Measurements from ENCODE around the gene CAMK1D. TPM values are rescaled to one million over a fixed set of nuclear protein-coding genes. Genes with fewer than 3 reads are reported as not detected.

CAMK1D gene
- total RNA-seq, 3 donors from 2014 or later: 4.4 to 17.3 (median 5.2) TPM

- H3K4me1 ChIP-seq: no peaks in the 10 kb centered on the region
- no peak overlapping the region for H3K4me3 ChIP-seq
- H3K27ac ChIP-seq: no peak overlapping the region
- intact Hi-C loops (cut with DNase I; ENCODE audit: low total_unique reads): no loop called here
- TF ChIP-seq POLR2A (IDR thresholded peaks at IDR 0.05) (no peak), POLR2AphosphoS5 (IDR thresholded peaks at IDR 0.05) (no peak), CTCF (IDR thresholded peaks at IDR 0.05) (no peak)
- no peak for DNase-seq (ENCODE audit: low spot score in 2 of 2)
- H3K9me3 ChIP-seq: no peaks in the 10 kb centered on the region
- no peaks in the 10 kb centered on the region for H3K27me3 ChIP-seq
- H3K36me3 ChIP-seq: no peaks in the 10 kb centered on the region
These were observed 96.5 kb downstream of the CAMK1D start for GRCh38 chr10:12445701-12446334.

GRCh38 chr10:12448340-12448728, 99.0 kb downstream of the CAMK1D start:
- peak overlapping the region; percentile 5 to 58 for H3K27ac ChIP-seq
- intact Hi-C loops (cut with DNase I; ENCODE audit: low total_unique reads): no loop called here
- H3K27me3 ChIP-seq: no peaks in the 10 kb centered on the region
- no peak for TF ChIP-seq POLR2AphosphoS5 (IDR thresholded peaks at IDR 0.05)
- TF ChIP-seq CTCF (IDR thresholded peaks at IDR 0.05): no peak
- TF ChIP-seq POLR2A (IDR thresholded peaks at IDR 0.05): no peak
- DNase-seq (ENCODE audit: low spot score in 2 of 2): no peak
- no peaks in the 10 kb centered on the region for H3K4me1 ChIP-seq
- H3K36me3 ChIP-seq: no peaks in the 10 kb centered on the region
- H3K4me3 ChIP-seq: peak overlapping the region in 2 of 3 donors; percentile 0 to 24
- no peaks in the 10 kb centered on the region for H3K9me3 ChIP-seq

- H3K36me3 ChIP-seq: no peaks in the 10 kb centered on the region
- peak overlapping the region in 2 of 3 donors; percentile 0 to 24 for H3K4me3 ChIP-seq
- H3K9me3 ChIP-seq: no peaks in the 10 kb centered on the region
- intact Hi-C loops (cut with DNase I; ENCODE audit: low total_unique reads): no loop called here
- no peak for TF ChIP-seq POLR2A (IDR thresholded peaks at IDR 0.05)
- TF ChIP-seq POLR2AphosphoS5 (IDR thresholded peaks at IDR 0.05): peak in 1 of 3 donors; percentile 33
- peak in 1 of 2 donors; percentile 26 for DNase-seq (ENCODE audit: low spot score in 2 of 2)
- H3K27ac ChIP-seq: peak overlapping the region; percentile 45 to 58
- no peaks in the 10 kb centered on the region for H3K27me3 ChIP-seq
- H3K4me1 ChIP-seq: no peaks in the 10 kb centered on the region
These were observed 99.5 kb downstream of the CAMK1D start for GRCh38 chr10:12448729-12449391.

GRCh38 chr10:12455318-12455717, 106.0 kb downstream of the CAMK1D start:
- H3K36me3 ChIP-seq: no peaks in the 10 kb centered on the region
- no peak overlapping the region for H3K27ac ChIP-seq
- H3K4me1 ChIP-seq: no peaks in the 10 kb centered on the region
- no peaks in the 10 kb centered on the region for H3K9me3 ChIP-seq
- no peak for DNase-seq (ENCODE audit: low spot score in 2 of 2)
- no peaks in the 10 kb centered on the region for H3K27me3 ChIP-seq
- H3K4me3 ChIP-seq: no peak overlapping the region
- TF ChIP-seq CTCF (IDR thresholded peaks at IDR 0.05): no peak
- TF ChIP-seq POLR2A (IDR thresholded peaks at IDR 0.05): no peak
- TF ChIP-seq POLR2AphosphoS5 (IDR thresholded peaks at IDR 0.05): no peak
- intact Hi-C loops (cut with DNase I; ENCODE audit: low total_unique reads): no loop called here

GRCh38 chr10:12455766-12456165, 106.4 kb downstream of the CAMK1D start:
- no peaks in the 10 kb centered on the region for H3K27me3 ChIP-seq
- H3K4me1 ChIP-seq: no peaks in the 10 kb centered on the region
- no peaks in the 10 kb centered on the region for H3K36me3 ChIP-seq
- intact Hi-C loops (cut with DNase I; ENCODE audit: low total_unique reads): loop anchor here (1.0 kb wide), 1 partner anchor 22 kb away; no protein-coding TSS in a partner anchor
- H3K27ac ChIP-seq: no peak overlapping the region
- TF ChIP-seq POLR2A (IDR thresholded peaks at IDR 0.05) (no peak), CTCF (IDR thresholded peaks at IDR 0.05) (no peak), POLR2AphosphoS5 (IDR thresholded peaks at IDR 0.05) (no peak)
- DNase-seq (ENCODE audit: low spot score in 2 of 2): no peak
- no peak overlapping the region for H3K4me3 ChIP-seq
- no peaks in the 10 kb centered on the region for H3K9me3 ChIP-seq

Data from breast epithelium (tissue), 4 donors.